HG02642 (cell line): ENCODE data around the gene TTC28.
"Not testable (repeated sequence)": the region's sequence is repeated elsewhere in the genome, so short reads cannot be mapped to it uniquely, and the experiment has no call there.

Experiments used
- ATAC-seq: cut with Tn5 transposase; IDR thresholded peaks from one replicate; pipeline ENCODE4 v1.9.1; 2021; ENCODE audit warnings: mild to moderate bottlenecking; ENCODE audit not compliant: unreplicated experiment, poor library complexity

The TTC28 gene

GRCh38 chr22:28568099-28568498, 111.5 kb downstream of the TTC28 start:
- ATAC-seq, result no peak

- ATAC-seq, result not testable (repeated sequence)
These were observed 112.6 kb downstream of the TTC28 start for GRCh38 chr22:28566920-28567499.

GRCh38 chr22:28563636-28564035, 116.0 kb downstream of the TTC28 start:
- no peak for ATAC-seq

GRCh38 chr22:28562324-28562723, 117.3 kb downstream of the TTC28 start:
- ATAC-seq, result no peak

GRCh38 chr22:28560743-28561101, 118.9 kb downstream of the TTC28 start:
- ATAC-seq, result not testable (repeated sequence)

GRCh38 chr22:28560046-28560742, 119.4 kb downstream of the TTC28 start:
- no peak for ATAC-seq

- no peak for ATAC-seq
These were observed 122.5 kb downstream of the TTC28 start for GRCh38 chr22:28557184-28557583.

GRCh38 chr22:28553108-28553866, 126.4 kb downstream of the TTC28 start:
- not testable (repeated sequence) for ATAC-seq

- no peak for ATAC-seq
These were observed 131.2 kb downstream of the TTC28 start for GRCh38 chr22:28548406-28548805.

GRCh38 chr22:28547132-28547842, 132.4 kb downstream of the TTC28 start:
- ATAC-seq, result no peak

GRCh38 chr22:28544431-28544868, 135.2 kb downstream of the TTC28 start:
- no peak for ATAC-seq

GRCh38 chr22:28542980-28543621, 136.5 kb downstream of the TTC28 start:
- no peak for ATAC-seq

GRCh38 chr22:28541137-28541536, 138.5 kb downstream of the TTC28 start:
- no peak for ATAC-seq

- no peak for ATAC-seq
These were observed 140.7 kb downstream of the TTC28 start for GRCh38 chr22:28538922-28539321.

- not testable (repeated sequence) for ATAC-seq
These were observed 149.1 kb downstream of the TTC28 start for GRCh38 chr22:28530565-28530964.

GRCh38 chr22:28529144-28529543, 150.5 kb downstream of the TTC28 start:
- not testable (repeated sequence) for ATAC-seq

- ATAC-seq, result no peak
These were observed 158.2 kb downstream of the TTC28 start for GRCh38 chr22:28521451-28521850.

GRCh38 chr22:28514321-28514821, 165.3 kb downstream of the TTC28 start:
- ATAC-seq, result no peak

- ATAC-seq, result not testable (repeated sequence)
These were observed 167.3 kb downstream of the TTC28 start for GRCh38 chr22:28512387-28512786.

- ATAC-seq, result no peak
These were observed 171.7 kb downstream of the TTC28 start for GRCh38 chr22:28507896-28508295.
